ENCODE results near the gene TOP2A. TPM values are rescaled to one million over a fixed set of nuclear protein-coding genes. Genes with fewer than 3 reads are reported as not detected.
"Not testable (repeated sequence)": the region's sequence is repeated elsewhere in the genome, so short reads cannot be mapped to it uniquely, and the experiment has no call there.

The TOP2A gene
- total RNA-seq, 3 donors from 2014 or later, result 2.0 to 6.4 (median 2.5) TPM

DNA sequence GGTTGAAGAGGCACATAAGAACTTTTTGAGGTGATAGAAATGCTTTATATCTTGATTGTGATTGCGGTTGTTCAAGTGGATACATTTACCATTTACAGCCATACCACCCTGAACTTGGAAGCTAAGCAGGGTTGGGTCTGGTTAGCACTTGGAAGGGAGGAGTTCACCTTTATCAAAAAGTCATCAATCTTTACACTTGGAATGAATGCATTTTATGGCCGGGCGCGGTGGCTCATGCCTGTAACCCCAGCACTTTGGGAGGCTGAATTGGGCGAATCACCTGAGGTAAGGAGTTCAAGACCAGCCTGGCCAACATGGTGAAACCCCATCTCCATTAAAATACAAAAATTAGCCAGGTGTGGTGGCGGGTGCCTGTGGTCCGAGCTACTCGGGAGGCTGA lies 43.7 kb downstream of the TOP2A start:
- Histone ChIP-seq H3K4me1 (no peaks in the 10 kb centered on the region), H3K27ac (no peak overlapping the region), H3K36me3 (no peaks in the 10 kb centered on the region), H3K9me3 (no peaks in the 10 kb centered on the region), H3K4me3 (no peak overlapping the region), H3K27me3 (no peaks in the 10 kb centered on the region)
- no peak for DNase-seq (ENCODE audit: low spot score in 2 of 2)
- TF ChIP-seq, protein P1, sequence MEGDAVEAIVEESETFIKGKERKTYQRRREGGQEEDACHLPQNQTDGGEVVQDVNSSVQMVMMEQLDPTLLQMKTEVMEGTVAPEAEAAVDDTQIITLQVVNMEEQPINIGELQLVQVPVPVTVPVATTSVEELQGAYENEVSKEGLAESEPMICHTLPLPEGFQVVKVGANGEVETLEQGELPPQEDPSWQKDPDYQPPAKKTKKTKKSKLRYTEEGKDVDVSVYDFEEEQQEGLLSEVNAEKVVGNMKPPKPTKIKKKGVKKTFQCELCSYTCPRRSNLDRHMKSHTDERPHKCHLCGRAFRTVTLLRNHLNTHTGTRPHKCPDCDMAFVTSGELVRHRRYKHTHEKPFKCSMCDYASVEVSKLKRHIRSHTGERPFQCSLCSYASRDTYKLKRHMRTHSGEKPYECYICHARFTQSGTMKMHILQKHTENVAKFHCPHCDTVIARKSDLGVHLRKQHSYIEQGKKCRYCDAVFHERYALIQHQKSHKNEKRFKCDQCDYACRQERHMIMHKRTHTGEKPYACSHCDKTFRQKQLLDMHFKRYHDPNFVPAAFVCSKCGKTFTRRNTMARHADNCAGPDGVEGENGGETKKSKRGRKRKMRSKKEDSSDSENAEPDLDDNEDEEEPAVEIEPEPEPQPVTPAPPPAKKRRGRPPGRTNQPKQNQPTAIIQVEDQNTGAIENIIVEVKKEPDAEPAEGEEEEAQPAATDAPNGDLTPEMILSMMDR (IDR thresholded peaks at IDR 0.05), result no peak
- no peak for TF ChIP-seq POLR2AphosphoS5 (IDR thresholded peaks at IDR 0.05)
- no peak for TF ChIP-seq POLR2A (IDR thresholded peaks at IDR 0.05)
- intact Hi-C loops (cut with DNase I; ENCODE audit: low total_unique reads), result no loop called here

DNA sequence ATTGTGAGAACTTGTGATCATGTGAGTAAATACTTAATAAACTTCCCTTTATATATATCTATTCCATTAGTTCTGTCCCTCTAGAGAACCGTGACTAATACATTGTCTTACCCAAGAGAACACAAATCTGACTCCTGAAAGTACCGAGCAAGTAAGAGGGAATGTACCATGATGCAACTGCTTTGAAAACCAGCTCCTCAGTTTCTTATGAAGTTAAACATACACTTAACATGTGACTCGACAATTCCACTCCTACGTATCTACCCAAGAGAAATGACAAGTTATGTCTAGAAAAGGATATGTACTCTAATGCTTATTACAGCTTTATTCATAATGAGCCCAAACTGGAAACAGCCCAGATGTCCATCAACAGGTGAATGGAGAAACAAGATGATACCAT lies 44.4 kb downstream of the TOP2A start:
- Histone ChIP-seq H3K27ac (no peak overlapping the region), H3K9me3 (no peaks in the 10 kb centered on the region), H3K36me3 (no peaks in the 10 kb centered on the region), H3K27me3 (no peaks in the 10 kb centered on the region), H3K4me3 (no peak overlapping the region), H3K4me1 (no peaks in the 10 kb centered on the region)
- TF ChIP-seq POLR2AphosphoS5 (IDR thresholded peaks at IDR 0.05) (no peak), POLR2A (IDR thresholded peaks at IDR 0.05) (no peak)
- TF ChIP-seq, protein P1 (IDR thresholded peaks at IDR 0.05), result no peak
- no peak for DNase-seq (ENCODE audit: low spot score in 2 of 2)
- intact Hi-C loops (cut with DNase I; ENCODE audit: low total_unique reads), result no loop called here

DNA sequence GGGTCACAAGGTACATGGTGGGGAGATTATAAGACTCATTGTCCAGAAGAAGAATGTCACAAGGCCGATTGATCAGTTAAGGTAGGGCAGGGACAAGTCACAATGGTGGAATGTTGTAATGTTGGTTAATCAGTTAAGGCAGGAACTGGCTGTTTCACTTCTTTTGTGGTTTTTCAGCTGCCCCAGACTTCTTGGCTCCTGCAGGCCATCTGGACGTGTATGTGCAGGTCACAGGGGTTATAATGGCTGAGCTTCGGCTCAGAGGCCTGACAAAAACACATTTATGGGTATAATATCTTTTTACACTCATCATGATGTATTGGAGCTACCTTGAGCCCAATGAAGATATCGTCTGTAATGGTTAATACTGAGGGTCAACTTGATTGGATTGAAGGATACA lies 45.1 kb downstream of the TOP2A start:
- DNase-seq (ENCODE audit: low spot score in 2 of 2); H3K27me3 ChIP-seq; intact Hi-C loops (cut with DNase I; ENCODE audit: low total_unique reads); H3K27ac ChIP-seq; H3K36me3 ChIP-seq; H3K9me3 ChIP-seq; H3K4me1 ChIP-seq; H3K4me3 ChIP-seq: not testable (repeated sequence)

DNA sequence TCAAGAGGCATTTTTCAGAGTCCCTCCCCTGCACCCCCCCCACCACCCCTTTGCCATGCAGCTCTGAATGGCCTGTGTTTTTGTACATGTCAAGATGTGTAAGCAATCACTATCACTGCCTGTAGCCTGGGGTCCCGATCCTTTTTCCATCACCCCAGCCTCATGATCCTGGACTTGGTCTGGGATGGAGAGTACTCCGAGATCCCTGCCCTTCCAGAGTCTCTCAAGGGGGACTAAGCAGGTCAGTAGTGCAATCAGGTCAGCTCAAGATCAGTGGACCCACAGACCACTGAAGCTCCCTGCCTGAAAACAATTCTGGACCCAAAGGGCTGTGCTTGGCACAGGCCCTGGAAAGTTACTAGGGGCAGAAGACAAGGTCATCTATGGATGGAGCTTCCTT lies 45.7 kb downstream of the TOP2A start:
- no peak overlapping the region for H3K27ac ChIP-seq
- H3K4me1 ChIP-seq, result no peaks in the 10 kb centered on the region
- DNase-seq (ENCODE audit: low spot score in 2 of 2), result no peak
- H3K27me3 ChIP-seq, result no peaks in the 10 kb centered on the region
- TF ChIP-seq, protein P1 (IDR thresholded peaks at IDR 0.05), result no peak
- TF ChIP-seq POLR2A (IDR thresholded peaks at IDR 0.05), result no peak
- TF ChIP-seq POLR2AphosphoS5 (IDR thresholded peaks at IDR 0.05), result no peak
- H3K4me3 ChIP-seq, result no peak overlapping the region
- intact Hi-C loops (cut with DNase I; ENCODE audit: low total_unique reads), result no loop called here
- no peaks in the 10 kb centered on the region for H3K9me3 ChIP-seq
- H3K36me3 ChIP-seq, result no peaks in the 10 kb centered on the region

DNA sequence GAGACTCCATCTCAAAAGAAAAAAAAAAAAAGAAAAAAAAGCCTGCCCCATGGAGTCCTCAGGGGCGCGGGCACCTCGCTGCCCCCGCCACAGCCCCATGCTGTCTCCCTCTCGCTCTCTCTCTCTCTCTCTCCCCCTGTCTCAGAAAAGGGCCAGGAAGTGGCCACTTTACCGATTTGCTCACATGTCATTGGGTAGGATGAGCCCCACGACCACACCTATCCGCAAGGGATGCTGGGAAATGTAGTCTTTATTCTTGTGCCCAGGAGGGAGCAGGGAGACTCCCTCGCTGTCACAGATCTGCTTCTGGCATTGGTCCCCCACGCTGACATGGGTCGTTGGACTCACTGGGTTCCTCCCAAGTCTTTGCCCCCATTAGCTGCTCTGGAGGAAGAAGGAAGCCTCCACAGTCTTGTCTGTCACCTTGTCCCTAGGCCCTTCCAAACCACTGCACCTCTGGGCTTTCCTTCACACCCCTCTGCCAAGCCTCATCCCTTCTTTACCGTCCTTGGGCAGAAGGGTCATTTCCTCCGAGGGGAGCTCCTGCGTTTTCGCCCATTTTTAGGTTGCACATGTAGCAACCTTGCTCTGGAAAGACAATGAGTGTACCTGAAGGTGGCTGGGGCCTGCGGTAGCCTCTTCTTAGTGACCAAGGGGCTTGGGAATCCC lies 46.3 kb downstream of the TOP2A start:
- H3K9me3 ChIP-seq, result no peaks in the 10 kb centered on the region
- H3K4me3 ChIP-seq, result no peak overlapping the region
- no peaks in the 10 kb centered on the region for H3K27me3 ChIP-seq
- H3K27ac ChIP-seq, result no peak overlapping the region
- TF ChIP-seq, protein P1 (IDR thresholded peaks at IDR 0.05), result no peak
- no peak for TF ChIP-seq POLR2A (IDR thresholded peaks at IDR 0.05)
- no peak for TF ChIP-seq POLR2AphosphoS5 (IDR thresholded peaks at IDR 0.05)
- no peaks in the 10 kb centered on the region for H3K4me1 ChIP-seq
- intact Hi-C loops (cut with DNase I; ENCODE audit: low total_unique reads), result no loop called here
- DNase-seq (ENCODE audit: low spot score in 2 of 2), result no peak
- H3K36me3 ChIP-seq, result no peaks in the 10 kb centered on the region
